Measurements from ENCODE around the gene SPEG. TPM values are rescaled to one million over a fixed set of nuclear protein-coding genes. Genes with fewer than 3 reads are reported as not detected.

The SPEG gene
- polyA plus RNA-seq, 2 of the 4 experiments (the other 2 are of a cell fraction): 2.3 to 11.5 TPM

- TF ChIP-seq ZNF302 (CRISPR knock-in tag; IDR thresholded peaks at IDR 0.05) (no peak), RNF2 (IDR thresholded peaks at IDR 0.05; ENCODE audit: borderline replicate concordance, low read depth) (no peak), ZSCAN20 (CRISPR knock-in tag; IDR thresholded peaks at IDR 0.05) (no peak)
These were observed 32.4 kb downstream of the SPEG start (continued) for GRCh38 chr2:219466816-219467735.

DNA sequence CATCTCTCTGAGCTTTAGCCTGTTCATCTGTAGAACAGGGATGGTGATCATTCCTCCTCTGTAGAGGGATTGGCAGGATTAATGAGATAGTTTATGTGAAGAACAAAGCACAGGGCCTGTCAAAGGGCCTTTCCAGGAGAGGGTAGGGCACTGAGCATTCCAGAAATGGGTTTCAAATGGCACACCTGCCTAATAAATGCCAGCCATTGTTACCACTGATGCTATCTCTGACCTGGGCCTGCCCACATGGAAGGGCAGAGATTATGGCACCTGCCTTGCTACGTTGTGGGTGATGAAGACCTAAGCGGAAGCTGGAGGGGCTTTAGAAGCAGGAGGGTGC is 33.1 kb downstream of the SPEG start:
- POLR2A ChIA-PET: interaction anchor here (0.8 kb wide), 1 partner anchor 31 kb away, joined by 3 read pairs; the partner anchor contains the start of gene GMPPA

GRCh38 chr2:219468410-219469185 is 34.0 kb downstream of the SPEG start:
- POLR2A ChIA-PET: interaction anchor here (0.8 kb wide), 1 partner anchor 30 kb away, joined by 3 read pairs; the partner anchor contains the start of gene GMPPA
- CTCF ChIA-PET: interaction anchor here (2.0 to 89.4 kb wide), 3 partner anchors 1 to 65 kb away, joined by 17 to 3291 read pairs (median 3291); partner anchors contain the start of genes ASIC4, CHPF, GMPPA and SPEG

More for the DNA sequence above, 33.1 kb downstream of the SPEG start:
- no peak for DNase-seq (ENCODE audit: low read depth in 1 of 2, low spot score in 1 of 2)
- 86% methylated on average over 2 of the region's 2 CpGs for WGBS (ENCODE audit: missing lambda C conversion rate)
- CTCF ChIA-PET: interaction anchor here (0.5 to 89.4 kb wide), 4 partner anchors 2 to 423 kb away, joined by 6 to 3291 read pairs (median 1654); partner anchors contain the start of genes ASIC4, CHPF, GMPPA and SPEG
- Histone ChIP-seq H3K27ac (no peak overlapping the region), H3K4me1 (peaks cover 12% of the 10 kb centered on the region), H3K9me3 (no peaks in the 10 kb centered on the region), H3K4me2 (no peak overlapping the region), H3K4me3 (no peak overlapping the region)
- TF ChIP-seq KDM1A (IDR thresholded peaks at IDR 0.05; ENCODE audit: low read depth) (no peak), NR3C1 (IDR thresholded peaks at IDR 0.05) (no peak), ZNF302 (CRISPR knock-in tag; IDR thresholded peaks at IDR 0.05) (no peak)
- no peak for ATAC-seq
- no peak for FAIRE-seq

GRCh38 chr2:219469186-219469724 is 34.6 kb downstream of the SPEG start:
- Histone ChIP-seq H3K4me1 (peaks cover 12% of the 10 kb centered on the region), H3K9me3 (no peaks in the 10 kb centered on the region), H3K27ac (peak overlapping the region; percentile 58 to 79; a peak in 5 of 6 replicates), H3K4me3 (no peak overlapping the region), H3K4me2 (0 out of 3 replicates have a peak overlapping the region, but pooled peaks have one; percentile 19)
- ATAC-seq (peak; percentile 55 to 76; a peak in 5 of 6 replicates), DNase-seq (ENCODE audit: low read depth in 1 of 2, low spot score in 1 of 2) (peak; percentile 40 to 55), FAIRE-seq (no peak)
- 69% methylated on average over 9 of the region's 16 CpGs for WGBS (ENCODE audit: missing lambda C conversion rate)
- ChIA-PET POLR2A (no interaction called here), CTCF (interaction anchor here (1.9 to 89.4 kb wide), 3 partner anchors 1 to 67 kb away, joined by 6 to 3291 read pairs (median 3291); partner anchors contain the start of genes ASIC4, CHPF, GMPPA and SPEG)
- TF ChIP-seq HDAC2 (IDR thresholded peaks at IDR 0.05) (no peak), MAX (IDR thresholded peaks at IDR 0.05) (no peak), RARB (CRISPR knock-in tag; IDR thresholded peaks at IDR 0.05) (no peak), TFCP2L1 (CRISPR knock-in tag; IDR thresholded peaks at IDR 0.05) (no peak), FOSL2 (IDR thresholded peaks at IDR 0.05) (no peak), FOSL2 (CRISPR knock-in tag; IDR thresholded peaks at IDR 0.05) (peak; percentile 36; the same call in 1 of the 2 replicates), KDM1A (IDR thresholded peaks at IDR 0.05; ENCODE audit: low read depth) (no peak), NFE2L2 (conservative IDR thresholded peaks at IDR 0.05; ENCODE audit: low read length) (peak; percentile 36), MAFK (IDR thresholded peaks at IDR 0.05; ENCODE audit: partially characterized antibody) (peak; percentile 82)

More at GRCh38 chr2:219468410-219469185, 34.0 kb downstream of the SPEG start:
- ATAC-seq: no peak
- DNase-seq (ENCODE audit: low read depth in 1 of 2, low spot score in 1 of 2): no peak
- H3K4me3 ChIP-seq: no peak overlapping the region
- no peaks in the 10 kb centered on the region for H3K9me3 ChIP-seq
- TF ChIP-seq JUNB (IDR thresholded peaks at IDR 0.05) (no peak), FOXS1 (CRISPR knock-in tag; IDR thresholded peaks at IDR 0.05) (no peak), ZFP36 (IDR thresholded peaks at IDR 0.05; ENCODE audit: borderline replicate concordance, partially characterized antibody) (no peak), POLR2AphosphoS2 (conservative IDR thresholded peaks at IDR 0.05; ENCODE audit: low read length) (no peak), FOSL2 (IDR thresholded peaks at IDR 0.05) (no peak), FOSL2 (CRISPR knock-in tag; IDR thresholded peaks at IDR 0.05) (no peak), ZNF302 (CRISPR knock-in tag; IDR thresholded peaks at IDR 0.05) (no peak), HOXA7 (CRISPR knock-in tag; IDR thresholded peaks at IDR 0.05) (no peak), MYC (IDR thresholded peaks at IDR 0.05; ENCODE audit: borderline replicate concordance, low read length) (no peak), SMC3 (IDR thresholded peaks at IDR 0.05) (no peak)
- FAIRE-seq: no peak
- WGBS (ENCODE audit: missing lambda C conversion rate): 98% methylated on average over 11 of the region's 23 CpGs
- H3K4me2 ChIP-seq: no peak overlapping the region
- peak overlapping the region; percentile 58 to 79; a peak in 4 of 6 replicates for H3K27ac ChIP-seq
- H3K4me1 ChIP-seq: peaks cover 12% of the 10 kb centered on the region

All from A549 (cell line).